GM10248 (cell line): Measurements from ENCODE around the gene NIPAL1.

Experiments used
- CTCF ChIA-PET: fragments of 300-600 bp; sonication (Branson Sonifier 250); formaldehyde crosslinking; extraction: SDS; loops from one replicate; lab custom pipeline; 2021; ENCODE audit warnings: antibody characterized with exemption; lab: Yijun Ruan, JAX
- POLR2A ChIA-PET: fragments of 350-650 bp; sonication (Branson Sonifier 250); formaldehyde crosslinking; extraction: SDS; loops from one replicate; lab custom pipeline; 2020; ENCODE audit warnings: antibody characterized with exemption; lab: Yijun Ruan, JAX
- DNase-seq: peaks from one replicate; pipeline ENCODE4 v3.0.0; 2012; ENCODE audit errors: extremely low spot score
- TF ChIP-seq, protein P1 (sequence below): IDR thresholded peaks from 2 replicates; pipeline ENCODE4 v1.5.1; 2012; ENCODE audit warnings: mild to moderate bottlenecking, low read depth; ENCODE audit errors: extremely low read depth, missing control alignments, control extremely low read depth

The NIPAL1 gene

GRCh38 chr4:48064349-48064748, 47.8 kb downstream of the NIPAL1 start:
- ChIA-PET POLR2A (no interaction called here), CTCF (interaction anchor here (1.2 to 3.6 kb wide), 6 partner anchors 9 to 30 kb away, joined by 3 to 26 read pairs (median 8); no protein-coding TSS in a partner anchor)
- peak; percentile 25 for DNase-seq
- TF ChIP-seq, protein P1, sequence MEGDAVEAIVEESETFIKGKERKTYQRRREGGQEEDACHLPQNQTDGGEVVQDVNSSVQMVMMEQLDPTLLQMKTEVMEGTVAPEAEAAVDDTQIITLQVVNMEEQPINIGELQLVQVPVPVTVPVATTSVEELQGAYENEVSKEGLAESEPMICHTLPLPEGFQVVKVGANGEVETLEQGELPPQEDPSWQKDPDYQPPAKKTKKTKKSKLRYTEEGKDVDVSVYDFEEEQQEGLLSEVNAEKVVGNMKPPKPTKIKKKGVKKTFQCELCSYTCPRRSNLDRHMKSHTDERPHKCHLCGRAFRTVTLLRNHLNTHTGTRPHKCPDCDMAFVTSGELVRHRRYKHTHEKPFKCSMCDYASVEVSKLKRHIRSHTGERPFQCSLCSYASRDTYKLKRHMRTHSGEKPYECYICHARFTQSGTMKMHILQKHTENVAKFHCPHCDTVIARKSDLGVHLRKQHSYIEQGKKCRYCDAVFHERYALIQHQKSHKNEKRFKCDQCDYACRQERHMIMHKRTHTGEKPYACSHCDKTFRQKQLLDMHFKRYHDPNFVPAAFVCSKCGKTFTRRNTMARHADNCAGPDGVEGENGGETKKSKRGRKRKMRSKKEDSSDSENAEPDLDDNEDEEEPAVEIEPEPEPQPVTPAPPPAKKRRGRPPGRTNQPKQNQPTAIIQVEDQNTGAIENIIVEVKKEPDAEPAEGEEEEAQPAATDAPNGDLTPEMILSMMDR, result no peak

DNA sequence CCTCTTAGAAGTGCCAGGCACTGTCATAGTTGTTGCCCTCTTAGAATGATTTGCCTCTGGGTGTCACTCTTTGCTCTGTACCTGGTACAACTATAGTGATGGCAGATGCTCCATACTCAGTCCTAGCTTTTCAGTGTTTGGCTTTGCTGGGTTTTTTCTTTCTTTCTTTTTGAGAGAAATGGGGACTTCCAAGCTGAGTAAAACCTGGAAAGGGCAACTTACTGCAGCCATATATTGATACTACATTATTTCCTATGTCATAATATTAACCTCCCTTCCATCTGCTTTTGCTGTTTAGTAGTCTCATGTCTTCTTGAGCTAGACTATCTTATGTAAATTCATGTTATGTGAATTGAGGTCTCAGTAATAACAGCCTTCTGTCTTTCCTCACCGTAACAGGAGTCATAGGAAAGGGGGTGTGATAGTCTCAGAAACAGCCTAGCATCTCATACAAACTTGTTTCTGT, 49.0 kb downstream of the NIPAL1 start:
- CTCF ChIA-PET, result interaction anchor here (0.9 to 3.6 kb wide), 10 partner anchors 10 to 61 kb away, joined by 3 to 26 read pairs (median 7); no protein-coding TSS in a partner anchor
- DNase-seq, result peak; percentile 26
- TF ChIP-seq, protein P1, result no peak
- POLR2A ChIA-PET, result interaction anchor here (0.5 kb wide), 1 partner anchor 80 kb away, joined by 9 read pairs; no protein-coding TSS in a partner anchor

DNA sequence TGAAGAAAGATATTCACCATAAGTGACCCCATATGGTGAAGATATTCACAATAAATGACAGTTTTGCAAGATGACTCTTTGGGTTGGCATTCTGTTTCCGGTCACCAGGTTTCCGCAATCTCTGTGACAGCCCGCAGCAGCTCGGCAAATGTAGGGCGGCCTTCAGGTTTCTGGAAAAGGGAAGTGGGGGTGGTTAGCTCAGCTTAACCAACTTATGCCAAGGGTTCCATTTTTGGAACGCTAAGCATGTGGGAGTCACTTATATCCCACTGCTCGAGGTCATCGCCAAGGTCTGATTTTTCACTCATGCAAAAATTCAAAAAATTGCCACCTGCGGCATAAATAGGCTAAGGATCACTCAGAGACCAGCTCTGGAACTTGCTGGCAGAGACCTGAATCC, 51.0 kb downstream of the NIPAL1 start:
- DNase-seq, result no peak
- ChIA-PET CTCF (interaction anchor here (0.9 to 3.6 kb wide), 5 partner anchors 18 to 65 kb away, joined by 3 to 26 read pairs (median 8); no protein-coding TSS in a partner anchor), POLR2A (no interaction called here)
- TF ChIP-seq, protein P1, result no peak

- DNase-seq, result no peak
- CTCF ChIA-PET, result interaction anchor here (1.0 to 2.0 kb wide), 3 partner anchors 18 to 36 kb away, joined by 3 to 8 read pairs (median 7); no protein-coding TSS in a partner anchor
- TF ChIP-seq, protein P1, result no peak
- POLR2A ChIA-PET, result no interaction called here
These were observed 51.6 kb downstream of the NIPAL1 start for GRCh38 chr4:48068182-48068581.

- no peak for DNase-seq
- ChIA-PET CTCF (interaction anchor here (1.0 to 2.0 kb wide), 5 partner anchors 15 to 37 kb away, joined by 3 to 8 read pairs (median 4); no protein-coding TSS in a partner anchor), POLR2A (no interaction called here)
- TF ChIP-seq, protein P1, result no peak
These were observed 52.5 kb downstream of the NIPAL1 start for GRCh38 chr4:48069026-48069425.

DNA sequence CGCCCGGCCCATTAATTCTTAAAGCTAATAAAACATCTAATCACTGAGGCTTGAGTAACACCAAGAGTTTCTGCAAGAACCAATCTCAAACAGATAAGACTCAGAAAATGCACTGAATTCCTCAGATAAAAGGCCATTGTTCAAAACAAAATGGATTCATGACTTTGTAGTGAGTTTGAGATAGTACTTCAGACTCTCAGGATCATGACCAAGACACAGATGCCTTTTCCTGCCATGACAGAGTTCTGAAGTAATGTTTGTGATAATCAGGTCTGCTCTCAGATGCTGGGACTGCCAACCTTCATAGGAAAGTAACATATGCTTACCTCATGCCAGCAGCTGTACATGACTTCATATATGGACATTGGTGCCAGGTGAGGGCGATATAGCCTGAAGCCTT, 54.6 kb downstream of the NIPAL1 start:
- ChIA-PET CTCF (interaction anchor here (0.8 to 2.3 kb wide), 3 partner anchors 12 to 67 kb away, joined by 3 to 7 read pairs (median 4); no protein-coding TSS in a partner anchor), POLR2A (no interaction called here)
- DNase-seq, result no peak
- TF ChIP-seq, protein P1, result no peak
